Thyroid gland (tissue), 4 donors: ENCODE data around the gene COPG1. TPM values are rescaled to one million over a fixed set of nuclear protein-coding genes. Genes with fewer than 3 reads are reported as not detected.

Source experiments
- DNase-seq, 2 donors: peaks; one replicate each; pipeline ENCODE4 v3.0.0-alpha.2; 2019
- H3K27ac ChIP-seq, 3 donors: fragments of 200-600 bp; sonication (generic); 1 replicate in 2 of 3; 2 replicates in 1 of 3; pipeline ENCODE4 v1.5.1; 2016 to 2019; ENCODE audit warnings: mild to moderate bottlenecking in 1 of 3, moderate library complexity in 1 of 3
- H3K27me3 ChIP-seq: fragments of 200-600 bp; sonication (generic); one replicate; pipeline ENCODE4 v1.5.1; 2019
- H3K36me3 ChIP-seq, 2 donors: fragments of 200-600 bp; sonication (generic); one replicate each; pipeline ENCODE4 v1.5.1; 2016 to 2019
- H3K4me1 ChIP-seq, 2 donors: fragments of 200-600 bp; sonication (generic); one replicate each; pipeline ENCODE4 v1.5.1; 2017 to 2019
- H3K4me3 ChIP-seq, 3 donors: fragments of 200-600 bp; sonication (generic); replicated peaks in 1 of 3; 1 replicate in 2 of 3; 2 replicates in 1 of 3; pipeline ENCODE4 v1.5.1; 2016; ENCODE audit warnings: mild to moderate bottlenecking in 1 of 3
- H3K9me3 ChIP-seq: fragments of 200-600 bp; sonication (generic); one replicate; pipeline ENCODE4 v1.5.1; 2017
- CTCF ChIP-seq, 6 experiments: fragments of 200-600 bp in 3 of 6; fragments of 450-650 bp in 3 of 6; sonication (generic) in 3 of 6; IDR thresholded peaks; one replicate each; pipeline ENCODE4 v1.5.1; 2016 to 2019; ENCODE audit warnings: antibody characterized with exemption in 6 of 6, mild to moderate bottlenecking in 2 of 6, inconsistent platforms in 1 of 6, moderate library complexity in 1 of 6
- POLR2A ChIP-seq, 2 donors: fragments of 450-650 bp; IDR thresholded peaks; one replicate each; pipeline ENCODE4 v1.6.1; 2017; ENCODE audit warnings: antibody characterized with exemption in 2 of 2, mild to moderate bottlenecking in 2 of 2, moderate library complexity in 1 of 2
- WGBS, 2 donors: methylation state at CpG; one replicate each; pipeline ENCODE4 v1.1.5; 2017; 5-methylcytosine and 5-hydroxymethylcytosine counted together
- intact Hi-C: fragments of 100-400 bp; cut with DNase I; formaldehyde crosslinking; loops from one replicate; pipeline ENCODE4 v1.15.1; 2023
- total RNA-seq, 4 donors: library from RNA; depleted of rRNA; stranded (reverse); fragments of >200 nt; gene quantifications; one replicate each; pipeline ENCODE4 v1.2.3, GENCODE V29; 2016

Gene COPG1
- total RNA-seq, 4 donors from 2014 or later = 95.8 to 195 (median 159) TPM

DNA sequence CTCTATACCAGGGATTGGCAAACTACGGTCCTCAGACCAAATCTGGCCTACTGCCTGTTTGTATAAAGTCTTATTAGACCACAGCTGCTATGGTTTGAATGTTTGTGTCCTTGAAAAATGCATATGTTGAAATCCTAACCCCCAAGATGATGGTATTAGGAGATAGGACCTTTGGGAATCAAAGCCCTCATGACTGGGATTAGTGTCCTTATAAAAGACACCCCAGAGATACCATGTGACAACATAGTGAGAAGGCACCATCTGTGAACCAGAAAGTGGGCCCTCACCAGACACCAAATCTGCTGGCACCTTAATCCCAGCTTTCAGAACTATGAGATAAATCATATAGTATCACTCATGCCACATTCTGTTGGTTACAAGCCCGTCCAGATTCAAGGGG lies 36.7 kb downstream of the COPG1 start:
- H3K27ac ChIP-seq = no peak overlapping the region
- no peaks in the 10 kb centered on the region for H3K9me3 ChIP-seq
- H3K4me3 ChIP-seq = no peak overlapping the region
- H3K36me3 ChIP-seq = peaks cover 16 to 18% of the 10 kb centered on the region in 2 donors
- H3K4me1 ChIP-seq = no peaks in the 10 kb centered on the region
- WGBS, 2 donors = 95 to 98% methylated on average over 2 of the region's 2 CpGs
- intact Hi-C loops = no loop called here
- H3K27me3 ChIP-seq = no peaks in the 10 kb centered on the region
- no peak for DNase-seq
- TF ChIP-seq CTCF (IDR thresholded peaks at IDR 0.05) (no peak), POLR2A (IDR thresholded peaks at IDR 0.05) (no peak)

- DNase-seq = no peak
- 93 to 97% methylated on average over 3 of the region's 3 CpGs for WGBS, 2 donors
- intact Hi-C loops = no loop called here
- no peaks in the 10 kb centered on the region for H3K27me3 ChIP-seq
- peaks cover 19 to 24% of the 10 kb centered on the region in 2 donors for H3K36me3 ChIP-seq
- H3K4me1 ChIP-seq = no peaks in the 10 kb centered on the region
- TF ChIP-seq POLR2A (IDR thresholded peaks at IDR 0.05) = no peak
- TF ChIP-seq CTCF (IDR thresholded peaks at IDR 0.05) = no peak
- no peaks in the 10 kb centered on the region for H3K9me3 ChIP-seq
- H3K4me3 ChIP-seq = no peak overlapping the region
- no peak overlapping the region for H3K27ac ChIP-seq
Observed at GRCh38 chr3:129288446-129288845, 39.0 kb downstream of the COPG1 start.

DNA sequence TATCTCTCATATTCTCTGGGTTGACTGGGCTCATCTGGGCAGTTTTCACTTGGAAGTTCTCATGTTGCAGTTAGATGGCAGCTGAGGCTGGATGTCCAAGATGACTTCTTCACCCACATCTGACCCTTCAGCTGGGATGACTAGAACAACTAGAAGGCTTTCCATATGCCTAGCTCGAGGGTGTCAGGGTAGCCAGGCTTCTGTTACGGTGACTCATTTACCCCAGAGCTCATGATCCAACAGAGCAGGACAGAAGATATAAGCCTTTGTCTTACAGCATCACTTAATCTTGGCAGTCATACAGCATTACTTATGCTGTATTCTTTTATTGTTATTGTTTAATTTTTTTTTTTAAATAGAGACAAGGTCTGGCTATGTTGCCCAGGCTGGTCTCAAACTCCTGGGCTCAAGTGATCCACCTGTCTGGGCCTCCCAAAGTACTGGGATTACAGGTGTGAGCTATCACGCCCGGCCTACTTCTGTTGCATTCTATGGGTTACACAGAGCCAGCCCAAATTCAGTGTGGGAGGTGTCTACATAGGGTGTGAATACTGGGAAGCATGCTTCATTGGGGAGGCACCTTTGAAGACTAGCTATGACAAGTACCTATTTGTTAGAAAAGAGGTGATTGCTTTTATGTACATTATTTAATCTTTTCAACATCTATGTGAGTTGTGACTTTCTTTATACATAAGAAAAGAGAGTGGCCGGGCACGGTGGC lies 40.0 kb downstream of the COPG1 start:
- intact Hi-C loops = no loop called here
- H3K9me3 ChIP-seq = no peaks in the 10 kb centered on the region
- peaks cover 19 to 24% of the 10 kb centered on the region in 2 donors for H3K36me3 ChIP-seq
- WGBS, 2 donors = 85 to 93% methylated on average over 6 of the region's 6 CpGs
- H3K4me1 ChIP-seq = no peaks in the 10 kb centered on the region
- H3K27me3 ChIP-seq = no peaks in the 10 kb centered on the region
- no peak overlapping the region for H3K27ac ChIP-seq
- no peak for DNase-seq
- no peak overlapping the region for H3K4me3 ChIP-seq
- no peak for TF ChIP-seq POLR2A (IDR thresholded peaks at IDR 0.05)
- TF ChIP-seq CTCF (IDR thresholded peaks at IDR 0.05) = no peak

DNA sequence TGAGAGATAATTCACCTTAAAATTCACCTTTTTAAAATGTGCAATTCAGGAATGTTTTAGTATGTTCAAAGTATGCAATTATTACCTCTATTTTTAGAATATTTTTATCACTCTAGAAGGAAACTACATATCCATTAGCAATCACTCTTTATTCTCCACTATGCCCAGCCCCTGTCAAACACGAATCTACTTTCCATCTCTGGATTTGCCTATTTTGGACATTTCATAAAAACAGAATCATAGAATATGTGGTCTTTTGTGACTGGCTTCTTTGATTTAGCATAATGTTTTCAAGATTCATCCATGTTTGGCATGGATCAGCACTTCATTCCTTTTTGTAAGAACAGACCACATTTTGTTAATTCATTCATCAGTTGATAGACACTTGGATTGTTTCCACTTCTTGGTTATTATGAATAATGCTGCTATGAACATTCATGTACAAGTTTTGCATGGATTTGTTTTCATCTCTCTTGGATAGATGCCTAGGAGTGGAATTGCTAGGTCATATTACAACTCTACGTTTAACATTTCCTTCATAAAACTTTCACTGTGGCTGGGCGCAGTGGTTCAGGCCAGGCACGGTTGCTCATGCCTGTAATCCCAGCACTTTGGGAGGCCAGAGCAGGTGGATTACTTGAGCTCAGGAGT lies 42.0 kb downstream of the COPG1 start:
- Histone ChIP-seq H3K27me3 (no peaks in the 10 kb centered on the region), H3K9me3 (no peaks in the 10 kb centered on the region), H3K4me1 (no peaks in the 10 kb centered on the region), H3K36me3 (peaks cover 19 to 24% of the 10 kb centered on the region in 2 donors), H3K27ac (no peak overlapping the region), H3K4me3 (no peak overlapping the region)
- intact Hi-C loops = no loop called here
- WGBS, 2 donors = 81 to 82% methylated on average over 4 of the region's 4 CpGs
- no peak for DNase-seq
- TF ChIP-seq POLR2A (IDR thresholded peaks at IDR 0.05) = no peak
- no peak for TF ChIP-seq CTCF (IDR thresholded peaks at IDR 0.05)

- H3K27ac ChIP-seq = no peak overlapping the region
- intact Hi-C loops = no loop called here
- no peak for DNase-seq
- peaks cover 11 to 21% of the 10 kb centered on the region in 2 donors for H3K36me3 ChIP-seq
- TF ChIP-seq CTCF (IDR thresholded peaks at IDR 0.05) = no peak
- TF ChIP-seq POLR2A (IDR thresholded peaks at IDR 0.05) = no peak
- no peaks in the 10 kb centered on the region for H3K9me3 ChIP-seq
- no peaks in the 10 kb centered on the region for H3K27me3 ChIP-seq
- WGBS, 2 donors = 91 to 93% methylated on average over 5 of the region's 5 CpGs
- no peak overlapping the region for H3K4me3 ChIP-seq
- no peaks in the 10 kb centered on the region for H3K4me1 ChIP-seq
Observed at GRCh38 chr3:129295286-129295685, 45.9 kb downstream of the COPG1 start.
